Thyroid gland (tissue), 4 donors: Measurements from ENCODE around the gene KHNYN. TPM values are rescaled to one million over a fixed set of nuclear protein-coding genes. Genes with fewer than 3 reads are reported as not detected.

ENCODE experiments used
- DNase-seq, 2 donors: peaks; one replicate each; pipeline ENCODE4 v3.0.0-alpha.2; 2019
- H3K27ac ChIP-seq, 3 donors: fragments of 200-600 bp; sonication (generic); 1 replicate in 2 of 3; 2 replicates in 1 of 3; pipeline ENCODE4 v1.5.1; 2016 to 2019; ENCODE audit warnings: mild to moderate bottlenecking in 1 of 3, moderate library complexity in 1 of 3
- H3K27me3 ChIP-seq: fragments of 200-600 bp; sonication (generic); one replicate; pipeline ENCODE4 v1.5.1; 2019
- H3K36me3 ChIP-seq, 2 donors: fragments of 200-600 bp; sonication (generic); one replicate each; pipeline ENCODE4 v1.5.1; 2016 to 2019
- H3K4me1 ChIP-seq, 2 donors: fragments of 200-600 bp; sonication (generic); one replicate each; pipeline ENCODE4 v1.5.1; 2017 to 2019
- H3K4me3 ChIP-seq, 3 donors: fragments of 200-600 bp; sonication (generic); replicated peaks in 1 of 3; 1 replicate in 2 of 3; 2 replicates in 1 of 3; pipeline ENCODE4 v1.5.1; 2016; ENCODE audit warnings: mild to moderate bottlenecking in 1 of 3
- H3K9me3 ChIP-seq: fragments of 200-600 bp; sonication (generic); one replicate; pipeline ENCODE4 v1.5.1; 2017
- POLR2A ChIP-seq, 2 donors: fragments of 450-650 bp; IDR thresholded peaks; one replicate each; pipeline ENCODE4 v1.6.1; 2017; ENCODE audit warnings: antibody characterized with exemption in 2 of 2, mild to moderate bottlenecking in 2 of 2, moderate library complexity in 1 of 2
- WGBS, 2 donors: methylation state at CpG; one replicate each; pipeline ENCODE4 v1.1.5; 2017; 5-methylcytosine and 5-hydroxymethylcytosine counted together
- intact Hi-C: fragments of 100-400 bp; cut with DNase I; formaldehyde crosslinking; loops from one replicate; pipeline ENCODE4 v1.15.1; 2023
- total RNA-seq, 4 donors: library from RNA; depleted of rRNA; stranded (reverse); fragments of >200 nt; gene quantifications; one replicate each; pipeline ENCODE4 v1.2.3, GENCODE V29; 2016
- TF ChIP-seq, protein P1 (sequence below), 6 experiments: fragments of 200-600 bp in 3 of 6; fragments of 450-650 bp in 3 of 6; sonication (generic) in 3 of 6; IDR thresholded peaks; one replicate each; pipeline ENCODE4 v1.5.1; 2016 to 2019; ENCODE audit warnings: antibody characterized with exemption in 6 of 6, mild to moderate bottlenecking in 2 of 6, inconsistent platforms in 1 of 6, moderate library complexity in 1 of 6

Gene KHNYN
- total RNA-seq, 4 donors from 2014 or later, result 46.9 to 75.0 (median 48.3) TPM

DNA sequence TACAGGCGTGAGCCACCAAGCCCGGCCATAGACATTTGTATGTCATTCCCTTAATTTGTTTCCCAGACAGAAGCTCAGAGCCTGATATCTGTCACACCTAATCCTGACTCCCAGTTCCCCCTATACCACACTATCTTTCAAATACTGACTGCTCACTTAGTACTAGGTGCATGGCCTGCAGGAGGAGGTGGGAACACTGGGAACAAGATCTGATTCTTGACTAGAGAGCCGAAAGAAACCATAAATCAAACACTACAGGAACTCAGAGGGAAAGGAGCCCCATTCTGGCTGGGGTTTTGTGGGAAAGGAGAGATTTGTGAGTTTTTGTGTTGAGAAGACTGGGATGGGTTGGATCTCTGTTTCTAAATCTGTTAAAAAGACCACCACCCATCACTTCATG, 4.9 kb downstream of the KHNYN start:
- Histone ChIP-seq H3K27ac (peak overlapping the region in 1 of 3 donors; percentile 46), H3K4me1 (peaks cover 18 to 55% of the 10 kb centered on the region in 2 donors), H3K9me3 (no peaks in the 10 kb centered on the region), H3K4me3 (no peak overlapping the region), H3K36me3 (peaks cover 36 to 45% of the 10 kb centered on the region in 2 donors), H3K27me3 (no peaks in the 10 kb centered on the region)
- no peak for TF ChIP-seq POLR2A (IDR thresholded peaks at IDR 0.05)
- TF ChIP-seq, protein P1, sequence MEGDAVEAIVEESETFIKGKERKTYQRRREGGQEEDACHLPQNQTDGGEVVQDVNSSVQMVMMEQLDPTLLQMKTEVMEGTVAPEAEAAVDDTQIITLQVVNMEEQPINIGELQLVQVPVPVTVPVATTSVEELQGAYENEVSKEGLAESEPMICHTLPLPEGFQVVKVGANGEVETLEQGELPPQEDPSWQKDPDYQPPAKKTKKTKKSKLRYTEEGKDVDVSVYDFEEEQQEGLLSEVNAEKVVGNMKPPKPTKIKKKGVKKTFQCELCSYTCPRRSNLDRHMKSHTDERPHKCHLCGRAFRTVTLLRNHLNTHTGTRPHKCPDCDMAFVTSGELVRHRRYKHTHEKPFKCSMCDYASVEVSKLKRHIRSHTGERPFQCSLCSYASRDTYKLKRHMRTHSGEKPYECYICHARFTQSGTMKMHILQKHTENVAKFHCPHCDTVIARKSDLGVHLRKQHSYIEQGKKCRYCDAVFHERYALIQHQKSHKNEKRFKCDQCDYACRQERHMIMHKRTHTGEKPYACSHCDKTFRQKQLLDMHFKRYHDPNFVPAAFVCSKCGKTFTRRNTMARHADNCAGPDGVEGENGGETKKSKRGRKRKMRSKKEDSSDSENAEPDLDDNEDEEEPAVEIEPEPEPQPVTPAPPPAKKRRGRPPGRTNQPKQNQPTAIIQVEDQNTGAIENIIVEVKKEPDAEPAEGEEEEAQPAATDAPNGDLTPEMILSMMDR (IDR thresholded peaks at IDR 0.05), result no peak
- intact Hi-C loops, result loop anchor here (10.0 kb wide), 1 partner anchor 200 kb away; the partner anchor contains the start of genes GMPR2 and NEDD8
- 87 to 96% methylated on average over 3 of the region's 3 CpGs for WGBS, 2 donors
- DNase-seq, result no peak

- Histone ChIP-seq H3K36me3 (peaks cover 43 to 51% of the 10 kb centered on the region in 2 donors), H3K9me3 (no peaks in the 10 kb centered on the region), H3K4me3 (no peak overlapping the region), H3K27me3 (no peaks in the 10 kb centered on the region), H3K4me1 (peaks cover 18 to 55% of the 10 kb centered on the region in 2 donors), H3K27ac (peak overlapping the region in 2 of 3 donors; percentile 19 to 46)
- TF ChIP-seq POLR2A (IDR thresholded peaks at IDR 0.05), result no peak
- TF ChIP-seq, protein P1 (IDR thresholded peaks at IDR 0.05), result no peak
- 84 to 88% methylated on average over 2 of the region's 2 CpGs for WGBS, 2 donors
- intact Hi-C loops, result loop anchor here (10.0 kb wide), 1 partner anchor 200 kb away; the partner anchor contains the start of genes GMPR2 and NEDD8
- DNase-seq, result no peak
Observed at GRCh38 chr14:24435192-24435810, 5.5 kb downstream of the KHNYN start.

GRCh38 chr14:24435998-24436354, 6.2 kb downstream of the KHNYN start:
- Histone ChIP-seq H3K4me3 (no peak overlapping the region), H3K27me3 (no peaks in the 10 kb centered on the region), H3K9me3 (no peaks in the 10 kb centered on the region), H3K27ac (peak overlapping the region; percentile 23 to 46 (median 39)), H3K4me1 (peaks cover 13 to 50% of the 10 kb centered on the region in 2 donors), H3K36me3 (peaks cover 48 to 53% of the 10 kb centered on the region in 2 donors)
- no peak for TF ChIP-seq POLR2A (IDR thresholded peaks at IDR 0.05)
- TF ChIP-seq, protein P1 (IDR thresholded peaks at IDR 0.05), result no peak
- no peak for DNase-seq
- intact Hi-C loops, result loop anchor here (2.0 to 10.0 kb wide), 2 partner anchors 101 to 201 kb away; partner anchors contain the start of genes ADCY4, GMPR2 and NEDD8
- 47 to 51% methylated on average over 6 of the region's 6 CpGs for WGBS, 2 donors

- peaks cover 48 to 53% of the 10 kb centered on the region in 2 donors for H3K36me3 ChIP-seq
- peak overlapping the region; percentile 23 to 46 (median 39) for H3K27ac ChIP-seq
- no peaks in the 10 kb centered on the region for H3K9me3 ChIP-seq
- H3K27me3 ChIP-seq, result no peaks in the 10 kb centered on the region
- TF ChIP-seq POLR2A (IDR thresholded peaks at IDR 0.05), result no peak
- TF ChIP-seq, protein P1 (IDR thresholded peaks at IDR 0.05), result peak; percentile 68 to 89 (median 82)
- 31 to 45% methylated on average over 5 of the region's 5 CpGs for WGBS, 2 donors
- intact Hi-C loops, result loop anchor here (2.0 to 10.0 kb wide), 2 partner anchors 102 to 202 kb away; partner anchors contain the start of genes ADCY4, GMPR2 and NEDD8
- DNase-seq, result peak; percentile 27 to 40
- H3K4me1 ChIP-seq, result peaks cover 9 to 48% of the 10 kb centered on the region in 2 donors
- H3K4me3 ChIP-seq, result no peak overlapping the region
Observed at GRCh38 chr14:24436355-24437019, 6.7 kb downstream of the KHNYN start.
